Right atrium auricular region (tissue), 2 donors: ENCODE measurements around the gene EFL1. TPM values are rescaled to one million over a fixed set of nuclear protein-coding genes. Genes with fewer than 3 reads are reported as not detected.
"Not testable (repeated sequence)": the region's sequence is repeated elsewhere in the genome, so short reads cannot be mapped to it uniquely, and the experiment has no call there.

ENCODE experiments used
- DNase-seq: peaks from one replicate; pipeline ENCODE4 v3.0.0-alpha.2; 2019; ENCODE audit warnings: low spot score
- H3K27ac ChIP-seq, 2 donors: fragments of 200-600 bp; sonication (generic); 1 replicate in 1 of 2; 2 replicates in 1 of 2; pipeline ENCODE4 v1.5.1; 2016 to 2019
- H3K27me3 ChIP-seq, 2 donors: fragments of 200-600 bp; sonication (generic); one replicate each; pipeline versions ENCODE4 v1.5.1 to v1.6.0; 2017 to 2019
- H3K36me3 ChIP-seq: fragments of 200-600 bp; sonication (generic); one replicate; pipeline ENCODE4 v1.5.1; 2016
- H3K4me1 ChIP-seq, 2 donors: fragments of 200-600 bp; sonication (generic); one replicate each; pipeline versions ENCODE4 v1.5.1 to v1.6.0; 2017 to 2019
- H3K4me3 ChIP-seq, 2 donors: fragments of 200-600 bp; sonication (generic); 1 replicate in 1 of 2; 2 replicates in 1 of 2; pipeline ENCODE4 v1.5.1; 2017 to 2019; ENCODE audit warnings: mild to moderate bottlenecking in 1 of 2, moderate library complexity in 1 of 2
- H3K9me3 ChIP-seq, 2 donors: fragments of 200-600 bp; sonication (generic); one replicate each; pipeline ENCODE4 v1.5.1; 2019
- total RNA-seq, 2 donors: library from RNA; depleted of rRNA; stranded (reverse); fragments of >200 nt; gene quantifications; one replicate each; pipeline ENCODE4 v1.1.0, GENCODE V29; 2016
- TF ChIP-seq, protein P1 (sequence below), 2 donors: fragments of 200-600 bp; sonication (generic); IDR thresholded peaks; one replicate each; pipeline ENCODE4 v1.5.1; 2019; ENCODE audit warnings: antibody characterized with exemption in 2 of 2

The EFL1 gene
- total RNA-seq, 2 donors from 2014 or later: 11.0 to 14.2 TPM

DNA sequence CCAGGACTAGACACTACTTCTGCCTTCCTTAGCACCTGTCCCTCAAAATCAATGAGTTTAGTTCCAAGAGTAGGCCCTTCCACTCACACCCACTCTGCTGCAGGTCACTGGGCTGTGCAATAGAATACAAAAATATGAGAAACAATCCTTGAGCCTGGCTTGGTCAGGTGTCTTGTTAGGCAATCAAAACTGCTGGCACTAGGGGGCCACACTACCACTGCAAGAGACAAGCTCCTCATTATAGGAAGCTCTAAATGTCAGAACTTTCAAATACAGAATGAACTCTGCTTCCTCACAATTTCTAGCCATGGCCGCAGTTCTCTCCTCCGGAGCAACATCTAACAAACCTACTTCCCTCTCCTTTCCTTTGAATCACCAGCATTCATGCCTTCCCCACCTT, 41.0 kb downstream of the EFL1 start:
- TF ChIP-seq, protein P1, sequence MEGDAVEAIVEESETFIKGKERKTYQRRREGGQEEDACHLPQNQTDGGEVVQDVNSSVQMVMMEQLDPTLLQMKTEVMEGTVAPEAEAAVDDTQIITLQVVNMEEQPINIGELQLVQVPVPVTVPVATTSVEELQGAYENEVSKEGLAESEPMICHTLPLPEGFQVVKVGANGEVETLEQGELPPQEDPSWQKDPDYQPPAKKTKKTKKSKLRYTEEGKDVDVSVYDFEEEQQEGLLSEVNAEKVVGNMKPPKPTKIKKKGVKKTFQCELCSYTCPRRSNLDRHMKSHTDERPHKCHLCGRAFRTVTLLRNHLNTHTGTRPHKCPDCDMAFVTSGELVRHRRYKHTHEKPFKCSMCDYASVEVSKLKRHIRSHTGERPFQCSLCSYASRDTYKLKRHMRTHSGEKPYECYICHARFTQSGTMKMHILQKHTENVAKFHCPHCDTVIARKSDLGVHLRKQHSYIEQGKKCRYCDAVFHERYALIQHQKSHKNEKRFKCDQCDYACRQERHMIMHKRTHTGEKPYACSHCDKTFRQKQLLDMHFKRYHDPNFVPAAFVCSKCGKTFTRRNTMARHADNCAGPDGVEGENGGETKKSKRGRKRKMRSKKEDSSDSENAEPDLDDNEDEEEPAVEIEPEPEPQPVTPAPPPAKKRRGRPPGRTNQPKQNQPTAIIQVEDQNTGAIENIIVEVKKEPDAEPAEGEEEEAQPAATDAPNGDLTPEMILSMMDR (IDR thresholded peaks at IDR 0.05): peak in 1 of 2 donors; percentile 30
- not testable (repeated sequence) for H3K27ac ChIP-seq, H3K4me1 ChIP-seq, DNase-seq, H3K27me3 ChIP-seq, H3K9me3 ChIP-seq, H3K4me3 ChIP-seq
- peaks cover 13% of the 10 kb centered on the region for H3K36me3 ChIP-seq

DNA sequence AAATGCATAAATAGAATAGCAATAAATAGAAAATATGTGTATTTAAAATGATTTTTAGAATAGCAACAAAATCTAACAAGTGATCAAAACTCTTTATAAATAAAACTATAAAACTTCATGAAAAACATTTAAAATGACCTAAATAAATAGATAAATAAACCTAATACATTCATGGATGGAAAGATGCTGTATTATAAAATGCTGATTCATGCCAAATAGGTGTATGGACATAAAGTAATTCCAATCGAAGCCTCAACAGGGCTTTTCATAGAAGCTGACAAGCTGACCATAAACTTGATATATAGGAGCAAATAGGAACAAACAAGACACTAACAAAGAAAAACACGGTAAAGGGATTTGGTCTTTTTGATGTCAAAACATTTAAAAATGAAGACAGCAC, 46.4 kb downstream of the EFL1 start:
- not testable (repeated sequence) for H3K4me3 ChIP-seq, H3K9me3 ChIP-seq, DNase-seq, H3K27ac ChIP-seq, H3K27me3 ChIP-seq, H3K36me3 ChIP-seq, H3K4me1 ChIP-seq

DNA sequence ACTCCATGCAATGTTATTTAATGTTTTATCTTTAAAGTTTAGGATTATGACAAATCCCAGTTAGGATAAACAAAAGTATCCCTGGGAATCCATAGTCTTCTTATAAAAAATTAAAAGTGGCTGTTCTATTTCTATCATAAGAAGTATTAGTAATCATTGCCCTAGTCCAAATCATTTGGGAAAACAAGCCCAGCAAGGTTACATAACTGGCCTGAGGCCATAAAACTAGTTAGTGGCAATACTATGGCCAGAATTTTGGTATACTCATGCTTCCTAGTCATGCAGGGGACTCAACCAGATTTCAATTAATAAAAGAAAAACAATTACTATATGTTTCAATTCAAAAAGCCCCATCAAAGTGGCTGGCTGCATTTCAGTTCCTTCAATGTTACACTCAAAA, 50.3 kb downstream of the EFL1 start:
- not testable (repeated sequence) for H3K9me3 ChIP-seq, H3K27me3 ChIP-seq, H3K36me3 ChIP-seq, H3K4me1 ChIP-seq, DNase-seq, H3K27ac ChIP-seq, H3K4me3 ChIP-seq

DNA sequence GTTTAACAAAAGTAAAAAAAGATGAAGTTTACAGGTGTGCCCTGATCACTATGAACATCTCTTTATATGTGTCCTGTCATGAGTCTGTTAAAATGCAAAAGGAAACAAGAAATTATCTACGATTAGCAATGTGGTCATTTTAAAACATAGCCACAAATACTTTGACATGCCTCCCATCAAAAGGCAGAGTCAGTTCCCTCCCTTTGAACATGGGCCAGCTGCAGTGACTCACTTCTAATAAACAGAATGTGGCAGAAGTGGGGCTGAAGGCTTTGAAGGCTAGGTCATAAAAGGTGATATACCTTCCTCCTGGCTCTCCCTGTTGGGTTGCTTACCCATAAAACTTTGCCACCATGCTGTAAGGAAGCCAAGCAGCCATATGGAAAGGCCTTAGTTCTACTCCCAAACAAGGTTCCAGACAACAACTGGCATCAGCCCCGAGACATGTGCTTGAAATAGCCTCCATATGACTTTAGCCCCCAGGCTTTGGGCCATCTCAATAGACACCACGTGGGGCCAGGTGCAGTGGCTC, 52.4 kb downstream of the EFL1 start:
- H3K9me3 ChIP-seq, H3K27me3 ChIP-seq, H3K4me1 ChIP-seq, DNase-seq, H3K4me3 ChIP-seq, H3K36me3 ChIP-seq: not testable (repeated sequence)
- H3K27ac ChIP-seq: peak overlapping the region; percentile 41 to 55

DNA sequence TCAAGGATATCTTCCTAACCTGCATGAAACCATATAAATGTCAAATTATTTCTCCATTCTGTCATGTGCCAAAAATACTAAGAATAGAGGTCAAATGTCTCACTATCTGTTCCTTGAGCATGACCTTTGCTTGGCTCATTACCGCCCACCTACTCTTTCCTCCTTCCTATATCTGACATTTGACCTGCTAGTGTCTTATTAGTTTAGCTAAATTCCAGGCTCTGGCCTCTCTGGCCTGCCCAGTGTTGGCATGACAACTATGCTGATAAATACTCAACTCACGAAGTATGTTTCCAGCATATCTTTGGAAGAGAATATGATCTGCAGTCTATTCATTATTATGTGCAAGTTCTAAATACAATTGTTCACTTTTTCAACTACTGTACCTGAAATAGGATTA, 58.0 kb downstream of the EFL1 start:
- not testable (repeated sequence) for H3K4me1 ChIP-seq, H3K36me3 ChIP-seq, DNase-seq, H3K27me3 ChIP-seq, H3K27ac ChIP-seq, H3K9me3 ChIP-seq, H3K4me3 ChIP-seq

DNA sequence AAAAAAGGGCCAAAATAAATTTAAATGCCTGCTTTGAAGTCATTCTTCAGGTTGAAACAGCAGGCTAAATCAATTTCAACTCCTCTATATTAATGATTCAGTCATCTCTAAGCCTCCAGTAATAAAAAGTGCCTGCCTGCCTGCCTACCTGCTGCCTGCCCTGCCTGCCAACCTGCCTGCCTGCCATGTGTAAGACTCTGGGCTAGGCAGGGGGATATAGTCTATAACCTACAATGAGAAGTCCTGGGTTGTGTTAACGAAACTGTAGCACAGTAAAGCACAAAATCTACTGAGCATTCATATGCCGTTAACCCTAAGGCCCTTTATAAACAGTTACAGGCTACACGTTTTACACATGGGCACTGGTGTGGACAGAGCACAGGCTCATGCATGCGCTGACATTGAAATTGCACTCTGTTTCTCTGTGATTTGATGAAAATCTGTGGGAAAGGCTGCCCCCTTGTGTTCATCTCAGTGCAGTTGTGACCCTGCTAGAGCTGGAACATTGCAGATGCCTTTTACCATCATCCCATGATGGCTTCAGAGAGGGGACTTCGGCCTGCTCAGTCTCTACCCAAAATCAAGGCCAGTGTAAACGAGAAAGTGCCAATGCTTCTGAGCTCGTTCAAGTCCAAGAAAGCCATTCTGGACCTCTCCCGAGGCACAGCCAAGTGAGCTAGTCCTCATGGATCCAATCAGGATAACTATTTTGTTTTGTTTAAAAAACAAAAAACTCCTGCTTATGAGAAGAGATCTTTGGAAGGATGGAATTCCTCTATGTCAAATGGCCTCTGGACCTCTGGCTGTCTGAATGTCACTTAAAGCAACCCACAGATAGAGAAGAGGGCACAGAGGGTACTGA, 64.6 kb downstream of the EFL1 start:
- H3K27me3 ChIP-seq: no peaks in the 10 kb centered on the region
- no peak overlapping the region for H3K4me3 ChIP-seq
- H3K9me3 ChIP-seq: no peaks in the 10 kb centered on the region
- TF ChIP-seq, protein P1 (IDR thresholded peaks at IDR 0.05): peak; percentile 64 to 86
- no peak overlapping the region for H3K27ac ChIP-seq
- H3K36me3 ChIP-seq: no peaks in the 10 kb centered on the region
- H3K4me1 ChIP-seq: peaks cover 0 to 21% of the 10 kb centered on the region in 2 donors
- peak; percentile 81 for DNase-seq

DNA sequence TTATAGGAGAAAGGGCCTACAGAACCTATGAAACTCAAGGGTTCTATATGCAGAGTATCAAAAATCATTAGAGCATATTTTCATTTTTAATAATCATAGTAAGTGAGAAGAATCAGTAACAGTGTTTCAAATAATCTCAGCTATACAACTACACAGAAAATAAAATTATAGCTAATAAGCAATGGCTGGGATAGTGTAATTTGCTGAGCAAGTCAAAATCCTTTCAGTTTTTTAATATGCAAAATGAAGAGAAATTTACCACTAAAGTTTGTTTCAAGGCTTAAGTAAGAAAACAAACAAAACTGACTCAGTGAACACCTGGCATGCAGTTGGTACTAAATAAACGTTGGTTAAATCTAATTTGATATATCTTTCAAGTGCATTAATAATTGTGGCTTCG, 66.2 kb downstream of the EFL1 start:
- no peak for DNase-seq
- no peaks in the 10 kb centered on the region for H3K36me3 ChIP-seq
- H3K4me3 ChIP-seq: no peak overlapping the region
- H3K9me3 ChIP-seq: no peaks in the 10 kb centered on the region
- no peaks in the 10 kb centered on the region for H3K27me3 ChIP-seq
- peaks cover 0 to 21% of the 10 kb centered on the region in 2 donors for H3K4me1 ChIP-seq
- peak overlapping the region; percentile 64 to 87 for H3K27ac ChIP-seq
- TF ChIP-seq, protein P1 (IDR thresholded peaks at IDR 0.05): no peak

DNA sequence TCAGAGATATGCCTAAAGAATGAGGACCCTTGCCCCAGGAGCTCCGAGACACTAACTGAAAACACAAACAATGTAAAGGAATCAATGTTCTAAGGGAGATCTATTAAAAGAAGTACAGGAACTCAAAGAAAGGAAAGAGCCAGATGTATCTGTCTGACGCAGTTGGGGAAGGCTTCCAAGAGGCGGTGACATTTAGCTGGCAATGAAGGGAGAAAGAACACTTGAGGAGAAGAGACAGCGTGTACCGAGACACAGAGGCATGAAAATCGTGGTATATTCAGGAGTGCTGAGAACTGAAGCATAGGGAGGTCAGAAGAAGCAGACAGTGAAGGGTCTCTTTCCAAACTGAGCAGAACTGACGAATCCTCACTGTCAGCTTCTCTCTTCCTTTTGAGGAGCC, 66.7 kb downstream of the EFL1 start:
- not testable (repeated sequence) for H3K9me3 ChIP-seq, H3K36me3 ChIP-seq, H3K27me3 ChIP-seq, H3K4me3 ChIP-seq
- DNase-seq: peak; percentile 64
- peaks cover 0 to 21% of the 10 kb centered on the region in 2 donors for H3K4me1 ChIP-seq
- H3K27ac ChIP-seq: peak overlapping the region; percentile 64 to 87

DNA sequence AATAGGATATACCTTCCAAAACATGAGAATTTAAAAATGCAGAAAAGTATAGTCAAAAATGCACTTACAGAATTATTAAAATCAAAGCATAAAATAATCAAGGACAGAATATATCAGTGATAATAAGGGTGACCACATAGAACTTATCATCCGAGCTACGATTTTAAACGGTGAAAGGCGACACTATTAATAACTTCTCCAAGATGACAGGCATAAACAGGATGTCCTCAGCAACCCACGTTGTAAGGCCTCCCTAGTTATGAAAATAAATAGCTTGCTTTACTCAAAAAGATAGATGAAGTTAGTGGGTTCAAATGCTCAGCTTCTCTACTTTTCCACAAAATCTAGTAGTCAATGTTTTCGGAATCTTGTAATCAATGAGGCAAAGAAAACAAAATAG, 68.0 kb downstream of the EFL1 start:
- not testable (repeated sequence) for H3K36me3 ChIP-seq, H3K9me3 ChIP-seq, H3K4me3 ChIP-seq, DNase-seq, H3K27me3 ChIP-seq
- Histone ChIP-seq H3K4me1 (peaks cover 0 to 21% of the 10 kb centered on the region in 2 donors), H3K27ac (peak overlapping the region; percentile 64 to 87)

DNA sequence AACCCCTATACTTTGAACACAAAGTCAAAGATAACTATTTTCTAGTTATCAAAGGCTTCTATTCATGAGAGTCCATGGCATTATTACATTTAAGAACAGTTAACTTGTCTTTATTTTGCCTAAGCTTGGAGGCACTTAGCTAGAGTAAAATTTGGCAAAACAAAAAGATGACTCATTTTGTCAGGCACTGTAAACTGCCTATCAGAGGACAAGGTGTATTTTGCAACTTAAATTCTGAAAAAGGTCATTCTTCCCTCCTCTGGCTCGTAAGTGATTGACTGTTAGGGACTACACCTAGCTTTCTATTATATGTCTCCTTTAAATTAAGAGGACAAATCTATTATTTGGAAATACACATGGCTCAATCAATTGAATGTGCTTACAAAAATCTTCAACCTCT, 69.1 kb downstream of the EFL1 start:
- H3K27ac ChIP-seq, H3K36me3 ChIP-seq, DNase-seq, H3K4me3 ChIP-seq, H3K9me3 ChIP-seq, H3K27me3 ChIP-seq: not testable (repeated sequence)
- H3K4me1 ChIP-seq: peaks cover 0 to 21% of the 10 kb centered on the region in 2 donors

DNA sequence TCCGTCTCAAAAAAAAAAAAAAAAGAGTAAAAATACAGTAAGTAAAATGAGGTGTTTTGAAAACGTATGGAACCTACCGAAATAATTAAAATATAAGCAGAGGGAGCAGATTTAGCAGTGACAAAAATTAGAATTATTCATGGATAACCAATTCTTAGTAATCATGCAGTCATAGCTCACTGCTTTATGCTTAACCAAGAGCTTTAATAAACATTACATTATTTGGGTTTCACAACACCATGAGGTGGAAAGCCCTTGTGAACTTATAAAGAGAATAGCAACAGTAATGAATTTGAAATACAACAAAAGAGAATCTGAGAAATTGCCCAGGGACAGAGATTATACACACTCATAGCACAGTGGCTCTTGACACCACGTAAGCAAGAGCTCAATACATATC, 70.1 kb downstream of the EFL1 start:
- peaks cover 0 to 13% of the 10 kb centered on the region in 2 donors for H3K4me1 ChIP-seq
- H3K36me3 ChIP-seq, H3K4me3 ChIP-seq: not testable (repeated sequence)

More for the DNA sequence above, 70.1 kb downstream of the EFL1 start:
- H3K9me3 ChIP-seq, DNase-seq, H3K27me3 ChIP-seq, H3K27ac ChIP-seq: not testable (repeated sequence)
